ENCODE data around the gene C2CD4C.
"Not testable (repeated sequence)": the region's sequence is repeated elsewhere in the genome, so short reads cannot be mapped to it uniquely, and the experiment has no call there.

Gene C2CD4C

GRCh38 chr19:362154-362553, 46.8 kb downstream of the C2CD4C start:
- no peak for DNase-seq

- DNase-seq, result no peak
Measured at GRCh38 chr19:359653-359925, 49.4 kb downstream of the C2CD4C start.

GRCh38 chr19:355536-355935, 53.4 kb downstream of the C2CD4C start:
- not testable (repeated sequence) for DNase-seq

Measured in DMS 273 treated with DMSO at 0.1 percent for 48 hours (cell line).